IMR-90 (cell line): ENCODE results near the gene SCYGR4. TPM values are rescaled to one million over a fixed set of nuclear protein-coding genes. Genes with fewer than 3 reads are reported as not detected.

Source experiments
- ATAC-seq: fragments of 200-7000 bp; cut with Tn5 transposase; 2 replicates; pipeline ENCODE4 v1.9.1; 2020; ENCODE audit warnings: low read depth, mild to moderate bottlenecking, moderate library complexity
- BruUV-seq: library from RNA; stranded (reverse); fragments of 400-500 nt; replicated peaks from 2 replicates; lab custom pipeline; 2021; lab: Mats Ljungman, UMichigan
- CTCF ChIA-PET: fragments of 300-600 bp; formaldehyde crosslinking; extraction: SDS; loops from one replicate; lab custom pipeline; 2021; ENCODE audit warnings: antibody characterized with exemption; lab: Yijun Ruan, JAX
- POLR2A ChIA-PET: fragments of 300-600 bp; sonication (Branson Sonifier 250); formaldehyde crosslinking; loops from one replicate; lab custom pipeline; 2022; ENCODE audit warnings: antibody characterized with exemption; ENCODE audit not compliant: unreplicated experiment; lab: Charles Lee
- DNase-seq: peaks from one replicate; pipeline ENCODE4 v3.0.0; 2013
- H2AFZ ChIP-seq: replicated peaks from 2 replicates; pipeline ENCODE3; 2013; ENCODE audit warnings: low read length, mild to moderate bottlenecking; ENCODE audit not compliant: poor library complexity
- H2AK5ac ChIP-seq: 2 replicates; pipeline ENCODE4 v1.6.1; 2013; ENCODE audit warnings: low read depth, low read length, inconsistent platforms
- H2AK9ac ChIP-seq: replicated peaks from 2 replicates; pipeline ENCODE3; 2013; ENCODE audit warnings: mild to moderate bottlenecking, low read depth, low read length, moderate library complexity; ENCODE audit not compliant: poor library complexity
- H2BK120ac ChIP-seq: 2 replicates; pipeline ENCODE4 v1.6.1; 2013; ENCODE audit warnings: low read depth, low read length, inconsistent platforms
- H2BK15ac ChIP-seq: 3 replicates; pipeline ENCODE4 v1.6.1; 2013; ENCODE audit warnings: low read depth, low read length, inconsistent platforms
- H2BK20ac ChIP-seq: 2 replicates; pipeline ENCODE4 v1.6.1; 2013; ENCODE audit warnings: low read depth, mild to moderate bottlenecking, inconsistent platforms, low read length, moderate library complexity
- H2BK5ac ChIP-seq: 2 replicates; pipeline ENCODE4 v1.6.1; 2013; ENCODE audit warnings: mild to moderate bottlenecking, low read depth, low read length, inconsistent platforms; ENCODE audit not compliant: poor library complexity, severe bottlenecking
- H3K14ac ChIP-seq: replicated peaks from 2 replicates; pipeline ENCODE4 v1.6.1; 2013; ENCODE audit warnings: low read depth, low read length, inconsistent platforms
- H3K18ac ChIP-seq: 2 replicates; pipeline ENCODE4 v1.6.1; 2013; ENCODE audit warnings: low read depth, low read length, control low read depth
- H3K23ac ChIP-seq: 2 replicates; pipeline ENCODE4 v1.6.1; 2013; ENCODE audit warnings: low read depth, low read length, inconsistent platforms
- H3K27ac ChIP-seq: 2 replicates; pipeline ENCODE4 v1.5.1; 2013; ENCODE audit warnings: mild to moderate bottlenecking, control low read depth, low read length; ENCODE audit not compliant: insufficient read depth
- H3K27me3 ChIP-seq: 2 replicates; pipeline ENCODE4 v1.6.1; 2013; ENCODE audit warnings: low read length; ENCODE audit not compliant: control insufficient read depth, insufficient read depth
- H3K36me3 ChIP-seq: 2 replicates; pipeline ENCODE4 v1.6.1; 2013; ENCODE audit warnings: low read length, mixed read lengths; ENCODE audit not compliant: control insufficient read depth, insufficient read depth
- H3K4ac ChIP-seq: 2 replicates; pipeline ENCODE4 v1.6.1; 2013; ENCODE audit warnings: low read depth, low read length, inconsistent platforms
- H3K4me1 ChIP-seq: 2 replicates; pipeline ENCODE4 v1.6.1; 2013; ENCODE audit warnings: low read length, mixed read lengths; ENCODE audit not compliant: control insufficient read depth, insufficient read depth
- H3K4me2 ChIP-seq: 2 replicates; pipeline ENCODE4 v1.6.1; 2013; ENCODE audit warnings: low read depth, mild to moderate bottlenecking, control low read depth, low read length, moderate library complexity
- H3K4me3 ChIP-seq: 2 replicates; pipeline ENCODE4 v1.5.1; 2013; ENCODE audit warnings: low read depth, mild to moderate bottlenecking, control low read depth, low read length, moderate library complexity; ENCODE audit not compliant: insufficient read depth
- H3K56ac ChIP-seq: 2 replicates; pipeline ENCODE4 v1.6.1; 2013; ENCODE audit warnings: low read length, inconsistent platforms; ENCODE audit not compliant: insufficient read depth; ENCODE audit errors: extremely low read depth
- H3K79me1 ChIP-seq, 2 experiments: 2 replicates each; pipeline ENCODE4 v1.6.1; 2013; ENCODE audit warnings: low read length in 2 of 2, inconsistent platforms in 1 of 2, low read depth in 1 of 2
- H3K9ac ChIP-seq: 2 replicates; pipeline ENCODE4 v1.6.1; 2013; ENCODE audit warnings: low read depth, low read length, control low read depth
- H3K9me1 ChIP-seq: 2 replicates; pipeline ENCODE4 v1.6.1; 2013; ENCODE audit warnings: low read length, inconsistent platforms; ENCODE audit not compliant: insufficient read depth
- H3K9me3 ChIP-seq: 2 replicates; pipeline ENCODE4 v1.6.1; 2013; ENCODE audit warnings: low read length; ENCODE audit not compliant: control insufficient read depth, insufficient read depth
- H4K20me1 ChIP-seq: 2 replicates; pipeline ENCODE4 v1.6.1; 2013; ENCODE audit warnings: low read length, inconsistent platforms; ENCODE audit not compliant: insufficient read depth
- H4K5ac ChIP-seq: 2 replicates; pipeline ENCODE4 v1.6.1; 2013; ENCODE audit warnings: mild to moderate bottlenecking, low read depth, low read length, control low read depth
- H4K8ac ChIP-seq, 2 experiments: 2 replicates each; pipeline ENCODE4 v1.6.1; 2013; ENCODE audit warnings: low read depth in 2 of 2, low read length in 2 of 2, control low read depth in 1 of 2, inconsistent platforms in 1 of 2
- H4K91ac ChIP-seq: 2 replicates; pipeline ENCODE4 v1.6.1; 2013; ENCODE audit warnings: low read depth, low read length, inconsistent platforms; ENCODE audit not compliant: insufficient read depth
- CEBPB ChIP-seq: IDR thresholded peaks from 2 replicates; pipeline ENCODE4 v1.6.1; 2012; ENCODE audit warnings: low read depth, low read length, improper control_type of control experiment
- MXI1 ChIP-seq: IDR thresholded peaks from 2 replicates; pipeline ENCODE4 v1.6.1; 2012; ENCODE audit warnings: low read depth, mild to moderate bottlenecking, low read length, moderate library complexity, borderline replicate concordance
- WGBS, 2 experiments: methylation state at CpG; one replicate each; pipeline versions ENCODE4 v1.1.5 to v1.1.7; 2013; ENCODE audit warnings: missing lambda C conversion rate in 2 of 2; ENCODE audit not compliant: insufficient read length in 1 of 2; ENCODE audit errors: extremely low coverage in 2 of 2; 5-methylcytosine and 5-hydroxymethylcytosine counted together
- dilution Hi-C: fragments of 300-500 bp; cut with HindIII; formaldehyde crosslinking; loops from one replicate; pipeline ENCODE4 v1.14.3; 2018; ENCODE audit warnings: low sequenced_read_pairs; ENCODE audit not compliant: unreplicated experiment
- in situ Hi-C: fragments of 300-500 bp; cut with MboI; formaldehyde crosslinking; loops from 3 replicates; pipeline ENCODE4 v1.14.3; 2019; ENCODE audit warnings: low sequenced_read_pairs, inconsistent platforms, mixed read lengths
- intact Hi-C: fragments of 100-400 bp; cut with micrococcal nuclease; formaldehyde crosslinking; loops from 2 replicates; pipeline ENCODE4 v1.10.0; 2022
- polyA plus RNA-seq, 3 experiments: library from polyadenylated mRNA; depleted of rRNA; stranded (reverse); fragments of >200 nt; gene quantifications; 2 replicates each; pipeline ENCODE4 v1.2.3, GENCODE V29; 2012; ENCODE audit warnings: low replicate concordance in 1 of 3
- total RNA-seq: library from RNA; depleted of rRNA; stranded (reverse); fragments of >200 nt; gene quantifications from 2 replicates; pipeline ENCODE4 v1.2.3, GENCODE V29; 2012

SCYGR4 gene
- total and polyA plus RNA-seq, 2 of the 4 experiments (the other 2 are of a cell fraction) = not detected

DNA sequence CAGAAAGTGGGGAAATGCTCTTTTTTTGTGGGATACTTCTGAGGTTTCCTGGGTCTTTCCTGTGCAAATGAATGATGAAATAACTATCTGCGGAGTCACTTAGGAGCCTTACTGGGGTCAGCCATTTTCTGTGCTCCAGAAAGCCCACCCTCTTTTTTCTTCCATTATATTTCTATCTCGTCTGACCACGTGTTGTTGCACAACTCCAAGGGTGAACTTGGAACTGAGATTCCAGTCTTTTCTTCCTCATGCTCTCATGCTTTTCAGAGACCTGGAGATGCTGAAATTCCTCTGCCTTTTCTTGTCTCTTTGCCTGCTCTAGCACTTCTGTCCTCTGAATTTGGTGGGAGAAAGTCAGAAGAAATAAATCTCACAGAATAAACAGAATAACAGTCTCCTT is 44.5 kb downstream of the SCYGR4 start:
- Histone ChIP-seq H3K14ac (no peak overlapping the region), H3K4me3 (no peak overlapping the region), H3K9ac (no peak overlapping the region), H2AK9ac (no peak overlapping the region), H3K27ac (no peak overlapping the region), H3K4ac (no peak overlapping the region), H2AFZ (no peak overlapping the region), H3K18ac (no peak overlapping the region), H3K9me3 (no peaks in the 10 kb centered on the region), H3K23ac (no peak overlapping the region), H2BK20ac (no peak overlapping the region), H3K36me3 (no peaks in the 10 kb centered on the region), H4K5ac (no peak overlapping the region), H3K4me1 (no peaks in the 10 kb centered on the region), H2AK5ac (no peak overlapping the region), H2BK120ac (no peak overlapping the region), H4K91ac (no peak overlapping the region), H3K79me1 (no peaks in the 10 kb centered on the region), H3K4me2 (no peak overlapping the region), H4K20me1 (no peaks in the 10 kb centered on the region), H2BK15ac (no peak overlapping the region), H2BK5ac (no peak overlapping the region), H3K56ac (no peak overlapping the region), H3K9me1 (no peaks in the 10 kb centered on the region), H4K8ac (no peak overlapping the region), H3K27me3 (peaks cover 4% of the 10 kb centered on the region)
- in situ Hi-C loops (loop anchor here (10.0 kb wide), 1 partner anchor 223 kb away; no protein-coding TSS in a partner anchor), dilution Hi-C loops (no loop called here), intact Hi-C loops (no loop called here)
- ChIA-PET CTCF (no interaction called here), POLR2A (no interaction called here)
- ATAC-seq = no peak
- WGBS, 2 experiments = 48% methylated on average over 3 of the region's 3 CpGs; no CpG with 5 or more reads in 1 of the 2 experiments
- no TSS peak for BruUV-seq
- TF ChIP-seq CEBPB = peak; percentile 42; the same call in 1 of the 2 replicates
- TF ChIP-seq MXI1 = no peak
- DNase-seq = no peak
